Kidney (tissue), 14 donors: ENCODE data around the gene ZSWIM6. TPM values are rescaled to one million over a fixed set of nuclear protein-coding genes. Genes with fewer than 3 reads are reported as not detected.
A peak's percentile ranks its signal among the peaks of the same experiment; 100 is the strongest.

Source experiments
- DNase-seq, 5 donors: peaks; one replicate each; pipeline ENCODE4 v3.0.0-alpha.2; 2013 to 2020
- FAIRE-seq: peaks from 2 replicates; lab custom pipeline; 2012; peaks lifted over from hg19 to GRCh38; lab: Jason Lieb, UNC
- H3K27ac ChIP-seq, 2 donors: one replicate each; pipeline ENCODE4 v1.7.0; 2013; ENCODE audit warnings: low read depth in 2 of 2, low read length in 2 of 2, inconsistent platforms in 1 of 2
- H3K27me3 ChIP-seq: one replicate; pipeline ENCODE4 v1.7.1; 2013; ENCODE audit warnings: low read length, inconsistent platforms; ENCODE audit not compliant: control insufficient read depth, insufficient read depth
- H3K36me3 ChIP-seq, 3 donors: one replicate each; pipeline versions ENCODE4 v1.7.0 to v1.7.1; 2013; ENCODE audit warnings: low read length in 3 of 3, control low read depth in 1 of 3, inconsistent platforms in 1 of 3; ENCODE audit not compliant: insufficient read depth in 3 of 3, control insufficient read depth in 2 of 3
- H3K4me1 ChIP-seq, 3 donors: one replicate each; pipeline versions ENCODE4 v1.7.0 to v1.7.1; 2013; ENCODE audit warnings: low read length in 3 of 3, inconsistent platforms in 1 of 3, low read depth in 1 of 3; ENCODE audit not compliant: control insufficient read depth in 2 of 3, insufficient read depth in 2 of 3
- H3K4me3 ChIP-seq, 3 donors: one replicate each; pipeline versions ENCODE4 v1.7.0 to v1.8.1; 2013; ENCODE audit warnings: low read length in 3 of 3, control low read depth in 1 of 3, inconsistent platforms in 1 of 3
- H3K9ac ChIP-seq, 3 donors: one replicate each; pipeline versions ENCODE4 v1.7.0 to v1.7.1; 2013; ENCODE audit warnings: low read length in 3 of 3, control low read depth in 1 of 3, inconsistent platforms in 1 of 3
- H3K9me3 ChIP-seq, 3 donors: one replicate each; pipeline versions ENCODE4 v1.7.0 to v1.7.1; 2013; ENCODE audit warnings: low read length in 3 of 3, control low read depth in 1 of 3, inconsistent platforms in 1 of 3; ENCODE audit not compliant: control insufficient read depth in 2 of 3, insufficient read depth in 1 of 3
- intact Hi-C: fragments of 100-400 bp; cut with DNase I; formaldehyde crosslinking; loops from one replicate; pipeline ENCODE4 v1.11.1; 2022
- polyA plus RNA-seq: library from polyadenylated mRNA; stranded (reverse); fragments of 350-450 nt; fragmentation: Illumina TruSeq; extraction: RNeasy Lipid Tissue Mini Kit (QIAGEN cat#74804); gene quantifications from one replicate; pipeline ENCODE4 v1.2.3, GENCODE V29; 2014; ENCODE audit warnings: low read depth, low replicate concordance; ENCODE audit not compliant: insufficient read depth
- total RNA-seq: library from RNA; stranded (reverse); fragmentation: NEBNext Ultra II Directional; extraction: Animal tissue kit (Norgen Biotek cat#: 25700); gene quantifications from one replicate; pipeline ENCODE4 v1.2.1, GENCODE V29; 2021
- TF ChIP-seq, protein P1 (sequence below): IDR thresholded peaks from 3 replicates; pipeline ENCODE4 v1.5.1; 2012; ENCODE audit warnings: mild to moderate bottlenecking, moderate library complexity, borderline replicate concordance; ENCODE audit not compliant: insufficient read depth; ENCODE audit errors: extremely low read depth
- donor health status: control.
- donor health status: control.
- donor health status: control.
- donor health status: control.
- donor health status: control.
- donor health status: DM: yes; HTN: yes; CAD: no.
- donor health status: Normal renal cell carcinoma (clear cell type).

ZSWIM6 gene
- total and polyA plus RNA-seq, 2 donors from 2014 or later = 2.9 to 20.3 TPM

DNA sequence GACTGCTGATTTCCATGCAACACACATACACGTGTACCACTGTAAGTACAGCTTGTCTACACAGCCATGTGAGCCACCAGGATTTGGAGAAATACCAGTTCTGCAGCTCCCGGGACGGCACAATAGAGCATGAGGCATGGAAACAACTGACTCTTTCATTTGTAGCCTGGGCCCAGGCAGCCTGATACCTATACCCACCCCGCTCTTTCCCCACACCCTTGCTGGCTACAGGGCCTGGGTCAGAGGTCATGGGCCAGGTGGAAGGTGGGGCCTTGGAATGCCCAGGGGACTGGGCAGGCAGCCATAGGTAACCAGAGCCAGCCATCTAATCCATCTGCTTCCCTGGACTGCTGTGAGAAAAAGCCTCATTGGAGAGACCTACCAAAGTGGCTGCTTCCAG is 39.0 kb upstream of the ZSWIM6 start:
- peak in 4 of 5 donors; percentile 17 to 88 (median 48) for DNase-seq

DNA sequence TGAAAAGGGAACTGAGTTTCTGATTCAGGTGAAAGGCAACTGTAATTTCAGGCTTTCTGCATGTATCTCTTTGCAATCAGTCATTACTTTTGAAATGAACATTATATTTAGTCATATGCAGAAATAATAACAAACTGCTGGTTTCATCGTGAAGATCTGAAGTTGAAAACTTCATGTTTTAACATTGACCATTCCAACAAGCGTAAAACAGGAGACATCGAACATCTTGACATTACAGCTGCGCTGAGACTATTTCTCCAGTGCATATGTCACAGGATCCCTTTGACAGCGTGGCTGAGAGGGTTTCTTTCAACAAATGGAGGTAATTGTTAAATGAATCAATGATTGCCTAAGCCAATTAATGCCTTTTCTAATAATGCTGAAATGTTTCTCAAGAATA is 38.2 kb upstream of the ZSWIM6 start:
- Histone ChIP-seq H3K4me1 (peaks cover 5 to 19% (median 7%) of the 10 kb centered on the region in 3 donors), H3K4me3 (no peak overlapping the region), H3K27ac (no peak overlapping the region), H3K36me3 (no peaks in the 10 kb centered on the region), H3K9ac (no peak overlapping the region), H3K9me3 (no peaks in the 10 kb centered on the region), H3K27me3 (no peaks in the 10 kb centered on the region)
- intact Hi-C loops = no loop called here
- TF ChIP-seq, protein P1, sequence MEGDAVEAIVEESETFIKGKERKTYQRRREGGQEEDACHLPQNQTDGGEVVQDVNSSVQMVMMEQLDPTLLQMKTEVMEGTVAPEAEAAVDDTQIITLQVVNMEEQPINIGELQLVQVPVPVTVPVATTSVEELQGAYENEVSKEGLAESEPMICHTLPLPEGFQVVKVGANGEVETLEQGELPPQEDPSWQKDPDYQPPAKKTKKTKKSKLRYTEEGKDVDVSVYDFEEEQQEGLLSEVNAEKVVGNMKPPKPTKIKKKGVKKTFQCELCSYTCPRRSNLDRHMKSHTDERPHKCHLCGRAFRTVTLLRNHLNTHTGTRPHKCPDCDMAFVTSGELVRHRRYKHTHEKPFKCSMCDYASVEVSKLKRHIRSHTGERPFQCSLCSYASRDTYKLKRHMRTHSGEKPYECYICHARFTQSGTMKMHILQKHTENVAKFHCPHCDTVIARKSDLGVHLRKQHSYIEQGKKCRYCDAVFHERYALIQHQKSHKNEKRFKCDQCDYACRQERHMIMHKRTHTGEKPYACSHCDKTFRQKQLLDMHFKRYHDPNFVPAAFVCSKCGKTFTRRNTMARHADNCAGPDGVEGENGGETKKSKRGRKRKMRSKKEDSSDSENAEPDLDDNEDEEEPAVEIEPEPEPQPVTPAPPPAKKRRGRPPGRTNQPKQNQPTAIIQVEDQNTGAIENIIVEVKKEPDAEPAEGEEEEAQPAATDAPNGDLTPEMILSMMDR = no peak
- FAIRE-seq (no peak), DNase-seq (no peak)

More for the DNA sequence above, 39.0 kb upstream of the ZSWIM6 start:
- intact Hi-C loops = no loop called here
- no peak for FAIRE-seq
- Histone ChIP-seq H3K9me3 (no peaks in the 10 kb centered on the region), H3K27ac (peak overlapping the region in 1 of 2 donors; percentile 36), H3K4me3 (no peak overlapping the region), H3K36me3 (no peaks in the 10 kb centered on the region), H3K27me3 (no peaks in the 10 kb centered on the region), H3K9ac (no peak overlapping the region), H3K4me1 (peaks cover 5 to 20% (median 7%) of the 10 kb centered on the region in 3 donors)
- TF ChIP-seq, protein P1 = no peak

DNA sequence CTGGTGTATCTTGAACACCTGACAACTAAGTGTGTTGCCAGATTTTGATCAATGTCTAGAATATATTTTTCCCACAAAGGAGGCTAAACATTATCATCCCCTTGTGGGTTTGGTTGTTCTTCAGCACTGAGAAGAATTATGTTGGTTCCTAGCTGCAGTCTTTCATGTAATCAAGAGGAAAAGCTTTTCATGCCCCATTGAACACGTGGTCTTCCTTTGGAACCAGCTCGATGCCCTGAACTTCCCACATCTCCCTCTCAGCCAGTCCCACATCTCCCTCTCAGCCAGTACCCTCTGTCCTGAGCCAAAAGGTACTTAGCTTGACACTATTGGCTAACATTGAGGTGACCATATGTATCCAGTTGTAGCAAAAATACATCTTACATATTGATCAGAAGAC is 36.7 kb upstream of the ZSWIM6 start:
- Histone ChIP-seq H3K27me3 (no peaks in the 10 kb centered on the region), H3K27ac (no peak overlapping the region), H3K4me3 (no peak overlapping the region), H3K4me1 (peaks cover 3 to 13% (median 5%) of the 10 kb centered on the region in 3 donors), H3K36me3 (no peaks in the 10 kb centered on the region), H3K9ac (no peak overlapping the region), H3K9me3 (no peaks in the 10 kb centered on the region)
- FAIRE-seq = no peak
- no peak for DNase-seq
- intact Hi-C loops = no loop called here
- TF ChIP-seq, protein P1 = no peak

DNA sequence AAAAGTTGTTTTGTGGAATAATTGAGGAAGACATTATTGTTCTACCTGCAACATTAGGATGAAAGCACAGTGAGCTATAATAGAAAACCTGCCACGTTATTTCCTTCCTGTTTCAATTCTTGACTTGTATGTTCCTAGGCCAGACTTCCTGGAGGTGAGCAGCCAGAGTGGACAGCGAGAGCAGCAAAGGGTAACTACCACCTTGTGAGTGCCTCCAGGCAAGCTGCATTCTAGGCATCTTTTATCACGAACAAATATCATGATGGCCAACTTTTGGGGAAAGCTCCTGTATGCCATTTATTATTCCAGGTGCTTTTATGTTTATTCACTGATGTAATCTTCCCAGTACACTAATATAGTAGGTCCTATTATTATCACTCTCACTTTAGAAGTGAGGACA is 34.0 kb upstream of the ZSWIM6 start:
- Histone ChIP-seq H3K27me3 (no peaks in the 10 kb centered on the region), H3K9me3 (no peaks in the 10 kb centered on the region), H3K36me3 (no peaks in the 10 kb centered on the region), H3K4me1 (peaks cover 0 to 7% (median 0%) of the 10 kb centered on the region in 3 donors), H3K27ac (no peak overlapping the region), H3K4me3 (no peak overlapping the region), H3K9ac (no peak overlapping the region)
- intact Hi-C loops = no loop called here
- DNase-seq (no peak), FAIRE-seq (no peak)
- TF ChIP-seq, protein P1 = no peak
